ENCODE results near the gene GSTA5.
"Not testable (repeated sequence)": the region's sequence is repeated elsewhere in the genome, so short reads cannot be mapped to it uniquely, and the experiment has no call there.

GSTA5 gene

GRCh38 chr6:52834481-52834880 is 6.1 kb downstream of the GSTA5 start:
- DNase-seq (ENCODE audit: low read depth in 2 of 2), result no peak

- not testable (repeated sequence) for DNase-seq (ENCODE audit: low read depth in 2 of 2)
Observed at GRCh38 chr6:52830869-52831268, 9.7 kb downstream of the GSTA5 start.

- DNase-seq (ENCODE audit: low read depth in 2 of 2), result no peak
Observed at GRCh38 chr6:52829046-52829817, 11.4 kb downstream of the GSTA5 start.

- DNase-seq (ENCODE audit: low read depth in 2 of 2), result not testable (repeated sequence)
Observed at GRCh38 chr6:52828621-52829020, 12.0 kb downstream of the GSTA5 start.

- DNase-seq (ENCODE audit: low read depth in 2 of 2), result not testable (repeated sequence)
Observed at GRCh38 chr6:52827073-52827783, 13.4 kb downstream of the GSTA5 start.

- DNase-seq (ENCODE audit: low read depth in 2 of 2), result no peak
Observed at GRCh38 chr6:52826513-52826912, 14.1 kb downstream of the GSTA5 start.

- not testable (repeated sequence) for DNase-seq (ENCODE audit: low read depth in 2 of 2)
Observed at GRCh38 chr6:52825900-52826459, 14.6 kb downstream of the GSTA5 start.

- not testable (repeated sequence) for DNase-seq (ENCODE audit: low read depth in 2 of 2)
Observed at GRCh38 chr6:52825270-52825793, 15.3 kb downstream of the GSTA5 start.

GRCh38 chr6:52821842-52822241 is 18.8 kb downstream of the GSTA5 start:
- DNase-seq (ENCODE audit: low read depth in 2 of 2), result no peak

GRCh38 chr6:52820198-52820597 is 20.4 kb downstream of the GSTA5 start:
- DNase-seq (ENCODE audit: low read depth in 2 of 2), result no peak

- peak; percentile 10 to 11 for DNase-seq (ENCODE audit: low read depth in 2 of 2)
Observed at GRCh38 chr6:52815167-52816092, 25.2 kb downstream of the GSTA5 start.

- not testable (repeated sequence) for DNase-seq (ENCODE audit: low read depth in 2 of 2)
Observed at GRCh38 chr6:52814545-52814944, 26.1 kb downstream of the GSTA5 start.

GRCh38 chr6:52809777-52810176 is 30.8 kb downstream of the GSTA5 start:
- DNase-seq (ENCODE audit: low read depth in 2 of 2), result not testable (repeated sequence)

- no peak for DNase-seq (ENCODE audit: low read depth in 2 of 2)
Observed at GRCh38 chr6:52808660-52809059, 32.0 kb downstream of the GSTA5 start.

- DNase-seq (ENCODE audit: low read depth in 2 of 2), result not testable (repeated sequence)
Observed at GRCh38 chr6:52803668-52804255, 36.9 kb downstream of the GSTA5 start, which contains the start of gene GSTA1. Gene GSTA1 (minus strand): TSS chr6:52803816. CDS start chr6:52799267, 4,549 bp downstream.

- DNase-seq (ENCODE audit: low read depth in 2 of 2), result no peak
Observed at GRCh38 chr6:52802806-52803205, 37.8 kb downstream of the GSTA5 start.

- no peak for DNase-seq (ENCODE audit: low read depth in 2 of 2)
Observed at GRCh38 chr6:52801188-52801841, 39.3 kb downstream of the GSTA5 start.

GRCh38 chr6:52799272-52799671 is 41.3 kb downstream of the GSTA5 start:
- DNase-seq (ENCODE audit: low read depth in 2 of 2), result not testable (repeated sequence)

GRCh38 chr6:52794366-52794765 is 46.2 kb downstream of the GSTA5 start:
- DNase-seq (ENCODE audit: low read depth in 2 of 2), result not testable (repeated sequence)

- no peak for DNase-seq (ENCODE audit: low read depth in 2 of 2)
Observed at GRCh38 chr6:52790861-52791260, 49.8 kb downstream of the GSTA5 start.

Measured in stimulated activated CD8-positive, alpha-beta memory T cell treated with anti-CD3 and anti-CD28 coated beads, Interleukin-15, amount 100 ng/mL, for 48 hours (primary cell).